Rectal smooth muscle tissue (tissue), 1 donor: ENCODE data around the gene TAAR8.

Source experiments
- H3K27ac ChIP-seq: one replicate; pipeline ENCODE4 v1.7.0; 2013; ENCODE audit warnings: low read depth, low read length, inconsistent platforms
- H3K27me3 ChIP-seq: one replicate; pipeline ENCODE4 v1.7.0; 2013; ENCODE audit warnings: low read length; ENCODE audit not compliant: control insufficient read depth, insufficient read depth
- H3K36me3 ChIP-seq: one replicate; pipeline ENCODE4 v1.7.0; 2013; ENCODE audit warnings: low read length; ENCODE audit not compliant: control insufficient read depth, insufficient read depth
- H3K4me1 ChIP-seq: one replicate; pipeline ENCODE4 v1.7.0; 2013; ENCODE audit warnings: low read length; ENCODE audit not compliant: control insufficient read depth, insufficient read depth
- H3K4me3 ChIP-seq: one replicate; pipeline ENCODE4 v1.7.0; 2013; ENCODE audit warnings: low read length
- H3K9ac ChIP-seq: one replicate; pipeline ENCODE4 v1.7.0; 2013; ENCODE audit warnings: low read length

TAAR8 gene

GRCh38 chr6:132552372-132552771 is at the start of gene TAAR8:
Gene TAAR8, plus strand, starts transcription at chr6:132552672. Its CDS starts 21 bp downstream, at chr6:132552693.
- H3K9ac ChIP-seq: no peak within 1 kb of the TSS
- H3K27me3 ChIP-seq: peaks cover 4% of the 10 kb centered on the region
- no peaks in the 10 kb centered on the region for H3K36me3 ChIP-seq
- no peak within 1 kb of the TSS for H3K27ac ChIP-seq
- H3K4me1 ChIP-seq: no peaks in the 10 kb centered on the region
- no peak within 1 kb of the TSS for H3K4me3 ChIP-seq

GRCh38 chr6:132504757-132505156 is 47.7 kb upstream of the TAAR8 start:
- no peak overlapping the region for H3K9ac ChIP-seq
- no peak overlapping the region for H3K27ac ChIP-seq

GRCh38 chr6:132505158-132505557 is 47.3 kb upstream of the TAAR8 start:
- Histone ChIP-seq H3K27me3 (no peaks in the 10 kb centered on the region), H3K36me3 (peaks cover 6% of the 10 kb centered on the region), H3K9ac (no peak overlapping the region), H3K4me3 (no peak overlapping the region), H3K4me1 (peaks cover 11% of the 10 kb centered on the region), H3K27ac (no peak overlapping the region)

More at GRCh38 chr6:132504757-132505156, 47.7 kb upstream of the TAAR8 start:
- Histone ChIP-seq H3K4me1 (peaks cover 11% of the 10 kb centered on the region), H3K4me3 (no peak overlapping the region), H3K36me3 (peaks cover 6% of the 10 kb centered on the region), H3K27me3 (no peaks in the 10 kb centered on the region)

- Histone ChIP-seq H3K4me1 (peaks cover 11% of the 10 kb centered on the region), H3K27me3 (no peaks in the 10 kb centered on the region), H3K4me3 (no peak overlapping the region), H3K36me3 (peaks cover 4% of the 10 kb centered on the region), H3K9ac (no peak overlapping the region), H3K27ac (no peak overlapping the region)
These were observed 46.0 kb upstream of the TAAR8 start for GRCh38 chr6:132506461-132506860.

- peaks cover 11% of the 10 kb centered on the region for H3K4me1 ChIP-seq
- no peak overlapping the region for H3K9ac ChIP-seq
- H3K27me3 ChIP-seq: no peaks in the 10 kb centered on the region
- H3K36me3 ChIP-seq: no peaks in the 10 kb centered on the region
- H3K27ac ChIP-seq: no peak overlapping the region
- no peak overlapping the region for H3K4me3 ChIP-seq
These were observed 45.3 kb upstream of the TAAR8 start for GRCh38 chr6:132506869-132507808.

GRCh38 chr6:132511210-132511830 is 41.2 kb upstream of the TAAR8 start:
- Histone ChIP-seq H3K9ac (no peak overlapping the region), H3K27ac (no peak overlapping the region), H3K36me3 (no peaks in the 10 kb centered on the region), H3K27me3 (no peaks in the 10 kb centered on the region), H3K4me3 (peak overlapping the region; percentile 46), H3K4me1 (peaks cover 3% of the 10 kb centered on the region)

GRCh38 chr6:132511831-132512220 is 40.6 kb upstream of the TAAR8 start:
- H3K4me3 ChIP-seq: peak overlapping the region; percentile 46
- no peaks in the 10 kb centered on the region for H3K27me3 ChIP-seq
- no peaks in the 10 kb centered on the region for H3K36me3 ChIP-seq
- peaks cover 3% of the 10 kb centered on the region for H3K4me1 ChIP-seq
- H3K27ac ChIP-seq: no peak overlapping the region
- H3K9ac ChIP-seq: no peak overlapping the region

- H3K27ac ChIP-seq: peak overlapping the region; percentile 76
- no peaks in the 10 kb centered on the region for H3K36me3 ChIP-seq
- H3K9ac ChIP-seq: peak overlapping the region; percentile 56
- no peaks in the 10 kb centered on the region for H3K27me3 ChIP-seq
- H3K4me1 ChIP-seq: peaks cover 3% of the 10 kb centered on the region
- H3K4me3 ChIP-seq: peak overlapping the region; percentile 97
These were observed 40.2 kb upstream of the TAAR8 start for GRCh38 chr6:132512342-132512637.

GRCh38 chr6:132512638-132513632 is 39.5 kb upstream of the TAAR8 start, which contains the start of gene STX7:
Gene STX7, minus strand, starts transcription at chr6:132513116. Its CDS starts 9,586 bp downstream, at chr6:132503530.
- H3K27me3 ChIP-seq: no peaks in the 10 kb centered on the region
- H3K36me3 ChIP-seq: no peaks in the 10 kb centered on the region
- peak within 1 kb of the TSS; percentile 56 for H3K9ac ChIP-seq
- peak within 1 kb of the TSS; percentile 76 for H3K27ac ChIP-seq
- H3K4me3 ChIP-seq: peak within 1 kb of the TSS; percentile 97
- H3K4me1 ChIP-seq: peaks cover 3% of the 10 kb centered on the region

GRCh38 chr6:132513831-132514545 is 38.5 kb upstream of the TAAR8 start:
- Histone ChIP-seq H3K27ac (no peak overlapping the region), H3K9ac (no peak overlapping the region)

GRCh38 chr6:132515386-132515785 is 37.1 kb upstream of the TAAR8 start:
- no peak overlapping the region for H3K27ac ChIP-seq
- no peak overlapping the region for H3K4me3 ChIP-seq
- no peaks in the 10 kb centered on the region for H3K36me3 ChIP-seq
- H3K27me3 ChIP-seq: no peaks in the 10 kb centered on the region
- H3K9ac ChIP-seq: no peak overlapping the region
- peaks cover 3% of the 10 kb centered on the region for H3K4me1 ChIP-seq

More at GRCh38 chr6:132513831-132514545, 38.5 kb upstream of the TAAR8 start:
- H3K36me3 ChIP-seq: no peaks in the 10 kb centered on the region
- peaks cover 3% of the 10 kb centered on the region for H3K4me1 ChIP-seq
- no peaks in the 10 kb centered on the region for H3K27me3 ChIP-seq
- peak overlapping the region; percentile 97 for H3K4me3 ChIP-seq
